SK-N-SH (cell line): ENCODE measurements around the gene RASA1. TPM values are rescaled to one million over a fixed set of nuclear protein-coding genes. Genes with fewer than 3 reads are reported as not detected.
"Not testable (repeated sequence)": the region's sequence is repeated elsewhere in the genome, so short reads cannot be mapped to it uniquely, and the experiment has no call there.

Experiments
- CTCF ChIA-PET: fragments of 300-600, 350-600 bp; formaldehyde crosslinking; extraction: SDS; loops from one replicate; lab custom pipeline; 2021; lab: Yijun Ruan, JAX
- POLR2A ChIA-PET: fragments of 350-600 bp; sonication (Branson Sonifier 250); formaldehyde crosslinking; extraction: SDS; loops from one replicate; lab custom pipeline; 2020; ENCODE audit warnings: antibody characterized with exemption, inconsistent platforms; lab: Yijun Ruan, JAX
- DNase-seq: peaks from one replicate; pipeline ENCODE4 v3.0.0; 2012
- H2AFZ ChIP-seq: fragments of 200-600 bp; sonication (generic); 2 replicates; pipeline ENCODE4 v1.8.1; 2016; ENCODE audit warnings: antibody characterized with exemption, mild to moderate bottlenecking, low read depth
- H3F3A ChIP-seq: fragments of 200-600 bp; sonication (generic); replicated peaks from 2 replicates; pipeline ENCODE3; 2016; ENCODE audit warnings: antibody characterized with exemption, mild to moderate bottlenecking; ENCODE audit not compliant: insufficient read depth
- H3K27ac ChIP-seq, 2 experiments: fragments of 200-500 bp in 1 of 2; fragments of 200-600 bp in 1 of 2; sonication (Bioruptor generic) in 1 of 2; sonication (generic), shearing (Covaris generic) in 1 of 2; 2 replicates each; pipeline versions ENCODE4 v1.5.1 to v1.6.1; 2014 to 2016; ENCODE audit warnings: low read depth in 2 of 2, inconsistent platforms in 1 of 2, low read length in 1 of 2, mild to moderate bottlenecking in 1 of 2, mixed read lengths in 1 of 2
- H3K27me3 ChIP-seq: fragments of 200-600 bp; sonication (generic), shearing (Covaris generic); 2 replicates; pipeline ENCODE4 v1.6.1; 2016; ENCODE audit warnings: mixed run types; ENCODE audit not compliant: insufficient read depth
- H3K36me3 ChIP-seq, 2 experiments: fragments of 200-500 bp in 1 of 2; fragments of 200-600 bp in 1 of 2; sonication (Bioruptor generic) in 1 of 2; sonication (generic) in 1 of 2; replicated peaks in 1 of 2; 2 replicates each; pipeline versions ENCODE3 to v1.5.1; 2014 to 2016; ENCODE audit warnings: low read length in 1 of 2, mild to moderate bottlenecking in 1 of 2; ENCODE audit not compliant: insufficient read depth in 2 of 2, control insufficient read depth in 1 of 2
- H3K4me1 ChIP-seq, 2 experiments: fragments of 200-500 bp in 1 of 2; fragments of 200-600 bp in 1 of 2; sonication (Bioruptor generic) in 1 of 2; sonication (generic), shearing (Covaris generic) in 1 of 2; 2 replicates each; pipeline versions ENCODE4 v1.5.1 to v1.6.1; 2014 to 2016; ENCODE audit warnings: low read depth in 1 of 2, low read length in 1 of 2, mixed run types in 1 of 2; ENCODE audit not compliant: insufficient read depth in 2 of 2, control insufficient read depth in 1 of 2
- H3K4me2 ChIP-seq: fragments of 200-600 bp; sonication (generic), shearing (Covaris generic); 2 replicates; pipeline ENCODE4 v1.6.1; 2017; ENCODE audit warnings: mixed run types
- H3K4me3 ChIP-seq, 2 experiments: fragments of 200-500 bp in 1 of 2; fragments of 200-600 bp in 1 of 2; sonication (Bioruptor generic) in 1 of 2; sonication (generic), shearing (Covaris generic) in 1 of 2; 2 replicates each; pipeline versions ENCODE4 v1.5.1 to v1.8.1; 2014 to 2016; ENCODE audit warnings: low read depth in 2 of 2, inconsistent platforms in 1 of 2, low read length in 1 of 2, mild to moderate bottlenecking in 1 of 2, mixed read lengths in 1 of 2, moderate library complexity in 1 of 2
- H3K79me2 ChIP-seq: fragments of 200-600 bp; sonication (generic); 2 replicates; pipeline ENCODE4 v1.8.1; 2017; ENCODE audit warnings: mild to moderate bottlenecking; ENCODE audit not compliant: insufficient read depth
- H3K9ac ChIP-seq: fragments of 200-600 bp; sonication (generic); 2 replicates; pipeline ENCODE4 v1.6.1; 2017; ENCODE audit warnings: mixed run types
- H3K9me2 ChIP-seq: fragments of 200-600 bp; sonication (generic); 2 replicates; pipeline ENCODE4 v1.6.1; 2017; ENCODE audit warnings: mixed run types
- H3K9me3 ChIP-seq: fragments of 200-600 bp; sonication (generic); 2 replicates; pipeline ENCODE4 v1.6.1; 2017; ENCODE audit warnings: mixed run types, mild to moderate bottlenecking, moderate library complexity
- H4K20me1 ChIP-seq: fragments of 200-600 bp; sonication (generic); 2 replicates; pipeline ENCODE4 v1.6.1; 2017; ENCODE audit warnings: mild to moderate bottlenecking, mixed run types; ENCODE audit not compliant: insufficient read depth
- CHD2 ChIP-seq: fragments of 150-350 bp; IDR thresholded peaks from 2 replicates; pipeline ENCODE4 v1.6.1; 2018; ENCODE audit warnings: low read length; ENCODE audit not compliant: partially characterized antibody
- GABPA ChIP-seq: IDR thresholded peaks from 2 replicates; pipeline ENCODE4 v1.4.0; 2012; ENCODE audit warnings: low read depth, mild to moderate bottlenecking
- JUND ChIP-seq: IDR thresholded peaks from 2 replicates; pipeline ENCODE4 v1.4.0; 2012
- PBX3 ChIP-seq: IDR thresholded peaks from 2 replicates; pipeline ENCODE4; 2012
- RXRA ChIP-seq: IDR thresholded peaks from 2 replicates; pipeline ENCODE4 v1.4.0; 2012; ENCODE audit warnings: low read depth, mild to moderate bottlenecking, borderline replicate concordance
- WGBS: methylation state at CpG from one replicate; pipeline ENCODE4 v1.1.6; 2017; ENCODE audit warnings: low lambda C conversion rate; 5-methylcytosine and 5-hydroxymethylcytosine counted together
- polyA plus RNA-seq, 3 experiments: library from polyadenylated mRNA; depleted of rRNA; stranded (reverse); fragments of >200 nt; gene quantifications; 2 replicates each; pipeline ENCODE4 v1.2.3, GENCODE V29; 2012

Gene RASA1
- polyA plus RNA-seq, 1 of the 3 experiments (the other 2 are of a cell fraction): 49.1 TPM

- no peak for TF ChIP-seq CHD2
These were observed 35.6 kb downstream of the RASA1 start (continued) for GRCh38 chr5:87303324-87303723.

- peaks cover 32% of the 10 kb centered on the region for H4K20me1 ChIP-seq
- POLR2A ChIA-PET, H2AFZ ChIP-seq, H3F3A ChIP-seq, H3K4me2 ChIP-seq, H3K27me3 ChIP-seq, H3K27ac ChIP-seq, CTCF ChIA-PET, DNase-seq, H3K9me2 ChIP-seq, H3K9ac ChIP-seq, H3K4me3 ChIP-seq, H3K9me3 ChIP-seq: not testable (repeated sequence)
- H3K79me2 ChIP-seq: peaks cover 99% of the 10 kb centered on the region
- peaks cover 3 to 52% of the 10 kb centered on the region in 2 experiments for H3K36me3 ChIP-seq
- peaks cover 0 to 20% of the 10 kb centered on the region in 2 experiments; a peak in 2 of 4 replicates for H3K4me1 ChIP-seq
- WGBS: 91% methylated on average over 2 of the region's 2 CpGs
These were observed 38.4 kb downstream of the RASA1 start for GRCh38 chr5:87306090-87306489.

GRCh38 chr5:87307796-87308423, 40.2 kb downstream of the RASA1 start:
- Histone ChIP-seq H2AFZ (no peak overlapping the region), H3K27me3 (no peaks in the 10 kb centered on the region), H3K4me3 (no peak overlapping the region), H3K36me3 (peaks cover 3 to 45% of the 10 kb centered on the region in 2 experiments), H3K4me1 (peaks cover 5 to 21% of the 10 kb centered on the region in 2 experiments; a peak in 3 of 4 replicates), H3F3A (peaks cover 4% of the 10 kb centered on the region)
- CTCF ChIA-PET: no interaction called here
- DNase-seq: no peak
- TF ChIP-seq GABPA: no peak
- no peak for TF ChIP-seq CHD2
- TF ChIP-seq JUND: no peak
- TF ChIP-seq, all 33 proteins: peak for 0
- Histone ChIP-seq H3K79me2 (peaks cover 100% of the 10 kb centered on the region), H3K9me3 (no peaks in the 10 kb centered on the region), H3K9me2 (no peaks in the 10 kb centered on the region), H3K9ac (no peak overlapping the region), H3K27ac (no peak overlapping the region), H3K4me2 (no peak overlapping the region), H4K20me1 (peaks cover 36% of the 10 kb centered on the region)
- WGBS: 96% methylated on average over 5 of the region's 5 CpGs
- POLR2A ChIA-PET: no interaction called here

GRCh38 chr5:87311405-87312279, 44.0 kb downstream of the RASA1 start:
- Histone ChIP-seq H3K9ac (no peak overlapping the region), H3K4me3 (no peak overlapping the region), H3K4me1 (peaks cover 5 to 21% of the 10 kb centered on the region in 2 experiments; a peak in 2 of 4 replicates), H3F3A (peaks cover 4% of the 10 kb centered on the region), H4K20me1 (peaks cover 60% of the 10 kb centered on the region), H3K79me2 (peaks cover 100% of the 10 kb centered on the region), H3K27ac (no peak overlapping the region; a peak in 1 of 4 replicates), H3K4me2 (0 out of 2 replicates have a peak overlapping the region, but pooled peaks have one; percentile 13), H3K9me2 (no peaks in the 10 kb centered on the region), H3K9me3 (no peaks in the 10 kb centered on the region), H3K36me3 (peaks cover 0 to 21% of the 10 kb centered on the region in 2 experiments), H2AFZ (no peak overlapping the region), H3K27me3 (no peaks in the 10 kb centered on the region)
- POLR2A ChIA-PET: no interaction called here
- no peak for DNase-seq
- TF ChIP-seq RXRA (no peak), PBX3 (peak; percentile 8; the same call in 1 of the 2 replicates)
- 73% methylated on average over 4 of the region's 5 CpGs for WGBS
- CTCF ChIA-PET: no interaction called here
